HG02938 (cell line): Measurements from ENCODE around the gene ZCCHC18.

ENCODE experiments used
- ATAC-seq: cut with Tn5 transposase; IDR thresholded peaks from one replicate; pipeline ENCODE4 v1.9.1; 2021; ENCODE audit warnings: mild to moderate bottlenecking, moderate library complexity; ENCODE audit not compliant: unreplicated experiment

The ZCCHC18 gene

DNA sequence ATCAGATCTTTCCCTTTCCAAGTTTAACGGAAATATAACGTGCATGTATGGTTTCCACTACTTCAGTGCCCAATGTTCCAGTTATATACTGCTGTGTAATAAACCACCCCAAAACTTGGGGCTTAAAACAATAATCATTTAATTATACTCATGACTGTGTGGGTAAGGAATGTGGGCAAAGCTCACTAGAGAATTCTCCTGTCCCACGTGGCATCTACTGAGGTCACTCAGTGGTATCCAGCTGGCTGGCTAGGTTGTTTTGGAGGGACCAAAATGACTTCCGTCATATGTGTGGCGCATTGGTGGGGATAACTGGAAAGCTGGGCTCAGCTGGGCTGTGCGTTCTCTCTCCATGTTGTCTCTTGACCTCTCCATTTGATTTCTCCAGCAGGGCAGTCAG is 18.5 kb downstream of the ZCCHC18 start:
- ATAC-seq: no peak

DNA sequence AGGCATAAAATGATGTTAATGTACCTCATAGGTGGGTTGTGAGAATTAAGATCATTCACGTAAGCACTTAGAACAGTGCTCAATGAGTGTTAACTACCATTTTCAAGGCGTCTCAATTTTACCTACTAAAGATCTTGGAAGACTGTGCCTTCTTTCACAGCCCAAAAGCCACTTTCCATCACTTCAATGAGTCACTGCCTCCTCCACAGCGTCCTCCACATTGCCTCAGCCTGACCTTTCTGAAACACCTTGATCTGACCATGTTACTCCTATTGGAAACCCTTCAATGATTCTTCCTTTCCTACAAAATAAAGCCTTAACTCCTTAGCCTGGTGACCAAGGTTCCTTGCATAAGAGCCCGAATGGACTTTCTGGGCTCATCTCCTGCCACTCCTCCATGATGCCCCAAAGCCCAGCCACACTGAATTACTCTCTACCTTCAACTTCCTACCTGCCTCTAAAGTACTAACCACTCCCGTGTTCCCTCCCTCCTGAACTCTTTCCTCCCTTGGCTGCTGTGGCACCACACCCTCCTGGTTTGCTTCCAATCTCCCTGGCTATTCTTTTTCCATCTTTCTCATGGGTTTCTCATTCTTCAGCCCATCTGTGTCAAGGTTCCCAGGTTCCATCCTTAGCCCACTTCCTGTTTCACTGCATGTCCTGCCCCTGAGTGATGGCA is 22.4 kb downstream of the ZCCHC18 start:
- no peak for ATAC-seq

DNA sequence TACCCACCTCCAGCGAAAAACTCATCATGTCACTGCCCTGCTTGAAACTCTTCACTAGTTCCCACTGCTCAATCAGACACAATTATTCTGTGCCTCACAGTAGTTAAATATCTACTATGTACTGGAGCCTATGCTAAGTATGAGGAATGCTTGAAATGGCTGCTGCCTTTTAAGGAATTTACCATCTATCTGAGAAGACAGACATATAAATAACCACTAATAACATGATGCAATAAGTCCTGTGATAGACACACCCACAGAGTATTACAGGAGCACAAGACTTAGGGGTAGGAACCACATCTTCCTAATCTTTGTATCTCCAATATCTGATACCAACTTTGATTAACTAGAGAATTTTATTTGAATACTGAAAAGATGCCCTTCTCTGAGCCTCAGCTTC is 23.4 kb downstream of the ZCCHC18 start:
- no peak for ATAC-seq

DNA sequence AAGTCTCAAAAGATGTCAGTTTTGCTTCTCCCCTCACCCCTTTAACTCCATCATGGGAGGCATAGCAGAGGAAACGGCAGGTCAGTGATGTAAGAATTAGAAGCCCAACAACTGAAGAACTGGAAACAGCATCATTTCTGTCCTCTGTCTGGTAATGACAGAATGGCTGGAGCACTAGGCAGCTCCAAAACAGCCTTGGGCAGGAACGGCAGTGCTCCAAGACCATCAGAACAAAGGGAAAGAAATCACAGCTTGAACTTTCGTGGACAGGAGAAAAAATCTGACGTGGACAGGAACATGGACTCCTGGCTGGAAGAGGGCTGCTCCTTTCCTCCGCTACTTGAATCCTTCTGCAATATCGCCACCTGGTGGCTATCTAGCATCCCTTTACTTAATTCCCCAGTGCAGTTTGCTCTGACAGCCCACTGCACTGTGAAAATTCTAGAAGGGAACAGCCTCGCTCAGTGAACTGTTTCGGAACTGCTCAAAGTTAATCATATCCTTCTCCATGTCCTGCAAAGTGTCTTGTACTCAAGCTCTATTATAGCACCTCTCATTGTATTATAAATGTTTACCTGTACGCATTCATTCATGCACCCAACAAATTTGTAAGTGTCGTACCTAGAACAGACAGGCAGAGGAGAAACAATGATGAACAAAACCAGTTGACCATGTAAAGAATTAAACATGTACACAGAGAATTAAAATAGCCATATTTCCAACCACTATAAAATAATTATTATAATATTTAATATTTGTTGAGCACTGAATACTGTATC is 24.1 kb downstream of the ZCCHC18 start:
- peak; percentile 93 for ATAC-seq

- ATAC-seq: no peak
Observed at GRCh38 chrX:104137496-104137895, 25.2 kb downstream of the ZCCHC18 start.

GRCh38 chrX:104141087-104141760 is 28.9 kb downstream of the ZCCHC18 start:
- no peak for ATAC-seq

GRCh38 chrX:104151037-104151436 is 38.7 kb downstream of the ZCCHC18 start:
- no peak for ATAC-seq

DNA sequence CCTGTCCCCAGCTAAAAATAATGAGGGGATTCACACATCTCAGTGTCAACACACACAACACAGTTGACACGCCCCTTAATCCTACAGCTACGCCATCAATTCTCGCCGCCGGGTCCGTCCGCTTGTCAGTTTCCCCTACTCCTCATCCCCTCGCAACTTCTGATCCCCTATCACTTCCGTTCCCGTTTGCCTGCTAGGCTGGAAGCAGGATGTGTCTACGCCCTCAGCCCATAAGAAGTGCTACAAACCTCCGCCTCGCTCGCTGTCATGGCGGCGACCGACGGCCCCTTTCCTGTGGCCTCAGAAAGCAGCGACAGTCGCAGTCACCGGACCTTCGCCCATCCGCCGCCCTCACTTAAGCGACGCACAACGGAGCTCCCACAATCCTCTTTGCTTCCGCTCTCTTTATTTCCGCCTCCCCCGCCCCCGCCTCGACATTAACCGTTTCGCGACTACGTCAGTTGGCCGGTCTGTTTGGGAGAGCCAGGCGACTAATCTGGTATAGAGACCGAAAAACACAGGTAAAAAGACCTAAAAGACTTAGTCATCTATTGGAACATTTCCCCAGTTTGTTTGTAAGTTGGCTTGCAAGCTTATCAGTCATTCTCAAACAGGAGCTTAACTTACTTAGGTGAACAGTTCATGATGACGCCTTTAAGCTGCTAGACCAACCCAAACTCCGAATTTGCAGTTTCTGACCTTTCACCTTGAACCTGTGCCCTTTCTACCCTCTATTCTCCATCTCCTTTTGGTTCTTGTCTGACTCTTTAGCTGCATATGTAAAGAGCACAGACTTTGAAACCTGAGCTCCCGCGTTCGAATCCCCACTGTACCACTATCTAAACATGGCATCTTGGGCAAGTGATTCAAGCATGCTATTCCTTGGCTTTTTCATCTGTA is 44.6 kb downstream of the ZCCHC18 start, which contains the start of gene SLC25A53:
TSS of gene SLC25A53 (minus strand) at position 380 of the 900 bp plus-strand sequence. CDS start 51,752 bp downstream, outside the sequence.
- peak; percentile 95 for ATAC-seq
